ENCODE results near the gene SOS1.

Gene SOS1

GRCh38 chr2:39091063-39091462 is 29.8 kb downstream of the SOS1 start:
- H3K27me3 ChIP-seq (replicated peaks; ENCODE audit: control insufficient read depth, insufficient read depth, low read length), result no peaks in the 10 kb centered on the region
- H3K4me3 ChIP-seq (replicated peaks; ENCODE audit: low read depth, low read length), result no peak overlapping the region
- no peak for TF ChIP-seq CTCF (IDR thresholded peaks at IDR 0.05; ENCODE audit: insufficient read depth, low read length, poor library complexity, severe bottlenecking)
- no peaks in the 10 kb centered on the region; the same call in 1 of the 2 replicates for H3K36me3 ChIP-seq (ENCODE audit: control insufficient read depth, insufficient read depth, low read length)
- no peak for DNase-seq (ENCODE audit: extremely low read depth, insufficient read length)

- Histone ChIP-seq H3K36me3 (ENCODE audit: control insufficient read depth, insufficient read depth, low read length) (no peaks in the 10 kb centered on the region), H3K27me3 (replicated peaks; ENCODE audit: control insufficient read depth, insufficient read depth, low read length) (no peaks in the 10 kb centered on the region), H3K4me3 (replicated peaks; ENCODE audit: low read depth, low read length) (no peak overlapping the region)
- TF ChIP-seq CTCF (IDR thresholded peaks at IDR 0.05; ENCODE audit: insufficient read depth, low read length, poor library complexity, severe bottlenecking), result no peak
- DNase-seq (ENCODE audit: extremely low read depth, insufficient read length), result no peak
Observed at GRCh38 chr2:39080152-39080551, 40.7 kb downstream of the SOS1 start.

- Histone ChIP-seq H3K36me3 (ENCODE audit: control insufficient read depth, insufficient read depth, low read length) (no peaks in the 10 kb centered on the region; the same call in 1 of the 2 replicates), H3K4me3 (replicated peaks; ENCODE audit: low read depth, low read length) (no peak overlapping the region), H3K27me3 (replicated peaks; ENCODE audit: control insufficient read depth, insufficient read depth, low read length) (no peaks in the 10 kb centered on the region)
- no peak for DNase-seq (ENCODE audit: extremely low read depth, insufficient read length)
- TF ChIP-seq CTCF (IDR thresholded peaks at IDR 0.05; ENCODE audit: insufficient read depth, low read length, poor library complexity, severe bottlenecking), result no peak
Observed at GRCh38 chr2:39069890-39070465, 50.9 kb downstream of the SOS1 start.

- no peak for DNase-seq (ENCODE audit: extremely low read depth, insufficient read length)
- peak; percentile 11 for TF ChIP-seq CTCF (IDR thresholded peaks at IDR 0.05; ENCODE audit: insufficient read depth, low read length, poor library complexity, severe bottlenecking)
- no peak overlapping the region for H3K4me3 ChIP-seq (replicated peaks; ENCODE audit: low read depth, low read length)
- no peaks in the 10 kb centered on the region for H3K27me3 ChIP-seq (replicated peaks; ENCODE audit: control insufficient read depth, insufficient read depth, low read length)
- H3K36me3 ChIP-seq (ENCODE audit: control insufficient read depth, insufficient read depth, low read length), result no peaks in the 10 kb centered on the region; the same call in 1 of the 2 replicates
Observed at GRCh38 chr2:39069136-39069515, 51.7 kb downstream of the SOS1 start.

DNA sequence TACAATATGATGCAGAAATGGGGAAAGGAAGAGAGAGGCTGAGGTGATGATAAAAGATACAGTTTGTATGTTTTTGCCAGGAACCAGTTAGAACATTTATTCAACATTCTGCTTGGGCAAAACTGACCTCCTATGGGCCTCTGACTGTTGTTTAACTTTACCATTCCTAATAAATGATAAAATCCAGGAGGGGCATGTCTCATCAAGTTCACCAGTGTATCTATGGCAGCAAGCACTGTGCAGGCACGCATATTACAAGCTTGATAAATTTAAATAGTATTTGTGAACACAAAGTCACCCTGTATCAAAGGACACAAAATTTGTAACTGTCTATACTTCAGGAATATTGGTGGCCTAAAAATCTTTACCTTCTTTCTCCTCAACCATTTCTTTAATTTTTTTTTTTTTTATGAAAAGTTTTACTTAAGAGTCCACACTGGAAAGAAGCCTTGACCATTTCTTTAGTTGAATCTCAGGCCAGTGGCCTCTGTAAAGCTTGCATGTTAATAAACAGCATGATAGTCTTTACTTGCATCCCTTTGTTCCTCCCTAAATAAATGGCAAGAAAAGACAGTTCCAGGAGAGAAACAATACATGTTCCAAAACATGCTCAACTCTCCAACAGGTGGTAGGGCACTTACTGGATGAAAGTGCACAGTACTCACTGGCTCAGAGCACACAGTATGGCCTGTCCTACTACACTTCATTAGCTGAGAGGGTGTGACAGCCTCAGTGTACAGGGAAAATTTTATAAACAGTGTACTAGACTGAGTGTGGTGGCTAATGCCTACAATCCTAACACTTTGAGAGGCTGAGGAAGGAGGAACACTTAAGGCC is 52.3 kb downstream of the SOS1 start:
- no peak for TF ChIP-seq CTCF (IDR thresholded peaks at IDR 0.05; ENCODE audit: insufficient read depth, low read length, poor library complexity, severe bottlenecking)
- no peak for DNase-seq (ENCODE audit: extremely low read depth, insufficient read length)
- Histone ChIP-seq H3K36me3 (ENCODE audit: control insufficient read depth, insufficient read depth, low read length) (no peaks in the 10 kb centered on the region; the same call in 1 of the 2 replicates), H3K4me3 (replicated peaks; ENCODE audit: low read depth, low read length) (no peak overlapping the region), H3K27me3 (replicated peaks; ENCODE audit: control insufficient read depth, insufficient read depth, low read length) (no peaks in the 10 kb centered on the region)

Measured in GM06990 (cell line).